OCI-LY7 (cell line): ENCODE results near the gene INPP5J. TPM values are rescaled to one million over a fixed set of nuclear protein-coding genes. Genes with fewer than 3 reads are reported as not detected.

Experiments
- BruUV-seq: library from RNA; stranded (reverse); fragments of 400-500 nt; replicated peaks from 2 replicates; lab custom pipeline; 2021; lab: Mats Ljungman, UMichigan
- CTCF ChIA-PET: fragments of 300-600 bp; sonication (Branson Sonifier 250); formaldehyde crosslinking; loops from one replicate; lab custom pipeline; 2022; ENCODE audit warnings: antibody characterized with exemption; ENCODE audit not compliant: unreplicated experiment; lab: Charles Lee
- POLR2A ChIA-PET: fragments of 300-600 bp; sonication (Branson Sonifier 250); formaldehyde crosslinking; loops from one replicate; lab custom pipeline; 2022; ENCODE audit warnings: antibody characterized with exemption; lab: Charles Lee
- DNase-seq: peaks from one replicate; pipeline ENCODE4 v3.0.0-alpha.2; 2015; ENCODE audit warnings: low spot score
- H2AFZ ChIP-seq: fragments of 200-600 bp; sonication (generic), shearing (Covaris generic); 2 replicates; pipeline ENCODE4 v1.6.1; 2014; ENCODE audit warnings: mild to moderate bottlenecking, antibody characterized with exemption, low read length, moderate library complexity
- H3K27ac ChIP-seq: fragments of 200-600 bp; sonication (generic); 2 replicates; pipeline ENCODE4 v1.5.1; 2014; ENCODE audit warnings: mixed run types, low read depth, mild to moderate bottlenecking, moderate library complexity, low read length, inconsistent platforms; ENCODE audit not compliant: poor library complexity, severe bottlenecking
- H3K36me3 ChIP-seq: fragments of 200-600 bp; sonication (generic); 2 replicates; pipeline ENCODE4 v1.6.1; 2014; ENCODE audit warnings: mild to moderate bottlenecking, antibody characterized with exemption, low read length, moderate library complexity, mixed read lengths; ENCODE audit not compliant: insufficient read depth
- H3K4me1 ChIP-seq: fragments of 200-600 bp; sonication (generic); 2 replicates; pipeline ENCODE4 v1.5.1; 2014; ENCODE audit warnings: mild to moderate bottlenecking, low read length; ENCODE audit not compliant: insufficient read depth, poor library complexity, severe bottlenecking
- H3K4me2 ChIP-seq: fragments of 200-600 bp; sonication (generic); 2 replicates; pipeline ENCODE4 v1.6.1; 2014; ENCODE audit warnings: mild to moderate bottlenecking, low read length
- H3K4me3 ChIP-seq: fragments of 200-600 bp; sonication (generic); 2 replicates; pipeline ENCODE4 v1.5.1; 2014; ENCODE audit warnings: mild to moderate bottlenecking, low read depth, low read length; ENCODE audit not compliant: poor library complexity, severe bottlenecking
- H3K79me2 ChIP-seq: fragments of 200-600 bp; sonication (generic); 2 replicates; pipeline ENCODE4 v1.6.1; 2016; ENCODE audit warnings: low read depth, mild to moderate bottlenecking, low read length, moderate library complexity, mixed read lengths; ENCODE audit not compliant: insufficient read depth
- H3K9me2 ChIP-seq: fragments of 200-600 bp; sonication (generic); 2 replicates; pipeline ENCODE4 v1.6.1; 2016; ENCODE audit warnings: mild to moderate bottlenecking, low read length, mixed read lengths; ENCODE audit not compliant: insufficient read depth
- H3K9me3 ChIP-seq: fragments of 200-600 bp; sonication (generic); 2 replicates; pipeline ENCODE4 v1.6.1; 2014; ENCODE audit warnings: mild to moderate bottlenecking, mixed run types, low read length, mixed read lengths
- H4K20me1 ChIP-seq: fragments of 200-600 bp; sonication (generic); 2 replicates; pipeline ENCODE4 v1.6.1; 2014; ENCODE audit warnings: mild to moderate bottlenecking, antibody characterized with exemption, low read length, moderate library complexity, mixed read lengths; ENCODE audit not compliant: insufficient read depth
- CTCF ChIP-seq: fragments of 200-600 bp; sonication (generic); conservative IDR thresholded peaks from 2 replicates; pipeline ENCODE4 v1.5.1; 2014; ENCODE audit warnings: mild to moderate bottlenecking, antibody characterized with exemption, low read length, moderate library complexity, mixed read lengths
- EZH2phosphoT487 ChIP-seq: fragments of 200-600 bp; sonication (generic); IDR thresholded peaks from 2 replicates; pipeline ENCODE4 v1.6.1; 2018; ENCODE audit warnings: low read depth, borderline replicate concordance, mild to moderate bottlenecking, mixed run types, antibody characterized with exemption, low read length, moderate library complexity, mixed read lengths
- intact Hi-C: fragments of 100-400 bp; cut with micrococcal nuclease; formaldehyde crosslinking; loops from one replicate; pipeline ENCODE4 v1.10.0; 2022; ENCODE audit not compliant: unreplicated experiment
- total RNA-seq, 2 experiments: library from RNA; depleted of rRNA in 1 of 2; stranded (reverse); fragments of >200 nt in 1 of 2; shearing (Covaris generic) in 1 of 2; gene quantifications; 2 replicates each; pipeline ENCODE4 v1.2.3, GENCODE V29; 2014 to 2022

The INPP5J gene
- total RNA-seq, 2 experiments from 2014 or later: 7.5 TPM; not detected in 1

GRCh38 chr22:31118046-31118820 is 4.5 kb upstream of the INPP5J start:
- H3K9me3 ChIP-seq: peaks cover under 1% of the 10 kb centered on the region; the same call in 1 of the 2 replicates
- ChIA-PET CTCF (no interaction called here), POLR2A (interaction anchor here (0.8 kb wide), 1 partner anchor 83 kb away, joined by 3 read pairs; no protein-coding TSS in a partner anchor)
- no peaks in the 10 kb centered on the region for H3K36me3 ChIP-seq
- intact Hi-C loops: no loop called here
- no peaks in the 10 kb centered on the region for H4K20me1 ChIP-seq
- no peak overlapping the region for H2AFZ ChIP-seq
- no peaks in the 10 kb centered on the region for H3K79me2 ChIP-seq
- H3K27ac ChIP-seq: no peak overlapping the region
- H3K4me3 ChIP-seq: no peak overlapping the region
- no peak for DNase-seq
- no peaks in the 10 kb centered on the region for H3K4me1 ChIP-seq
- H3K4me2 ChIP-seq: no peak overlapping the region
- no peaks in the 10 kb centered on the region for H3K9me2 ChIP-seq
- TF ChIP-seq CTCF (no peak), EZH2phosphoT487 (no peak)
- no TSS peak for BruUV-seq

- intact Hi-C loops: no loop called here
- no peaks in the 10 kb centered on the region for H4K20me1 ChIP-seq
- no peaks in the 10 kb centered on the region for H3K4me1 ChIP-seq
- no peak for DNase-seq
- POLR2A ChIA-PET: interaction anchor here (0.6 kb wide), 1 partner anchor 46 kb away, joined by 4 read pairs; no protein-coding TSS in a partner anchor
- no peak overlapping the region for H3K27ac ChIP-seq
- no peaks in the 10 kb centered on the region for H3K9me2 ChIP-seq
- no peak overlapping the region for H2AFZ ChIP-seq
- no peaks in the 10 kb centered on the region for H3K9me3 ChIP-seq
- CTCF ChIA-PET: no interaction called here
- no TSS peak for BruUV-seq
- H3K79me2 ChIP-seq: no peaks in the 10 kb centered on the region
- no peaks in the 10 kb centered on the region for H3K36me3 ChIP-seq
- H3K4me3 ChIP-seq: no peak overlapping the region
- H3K4me2 ChIP-seq: no peak overlapping the region
- TF ChIP-seq CTCF (no peak), EZH2phosphoT487 (no peak)
Observed at GRCh38 chr22:31119026-31119717, 3.6 kb upstream of the INPP5J start.
